ENCODE data around the gene MRC2. TPM values are rescaled to one million over a fixed set of nuclear protein-coding genes. Genes with fewer than 3 reads are reported as not detected.
"Not testable (repeated sequence)": the region's sequence is repeated elsewhere in the genome, so short reads cannot be mapped to it uniquely, and the experiment has no call there.

Gene MRC2
- total RNA-seq, 1 donor from 2014 or later = 127 TPM

DNA sequence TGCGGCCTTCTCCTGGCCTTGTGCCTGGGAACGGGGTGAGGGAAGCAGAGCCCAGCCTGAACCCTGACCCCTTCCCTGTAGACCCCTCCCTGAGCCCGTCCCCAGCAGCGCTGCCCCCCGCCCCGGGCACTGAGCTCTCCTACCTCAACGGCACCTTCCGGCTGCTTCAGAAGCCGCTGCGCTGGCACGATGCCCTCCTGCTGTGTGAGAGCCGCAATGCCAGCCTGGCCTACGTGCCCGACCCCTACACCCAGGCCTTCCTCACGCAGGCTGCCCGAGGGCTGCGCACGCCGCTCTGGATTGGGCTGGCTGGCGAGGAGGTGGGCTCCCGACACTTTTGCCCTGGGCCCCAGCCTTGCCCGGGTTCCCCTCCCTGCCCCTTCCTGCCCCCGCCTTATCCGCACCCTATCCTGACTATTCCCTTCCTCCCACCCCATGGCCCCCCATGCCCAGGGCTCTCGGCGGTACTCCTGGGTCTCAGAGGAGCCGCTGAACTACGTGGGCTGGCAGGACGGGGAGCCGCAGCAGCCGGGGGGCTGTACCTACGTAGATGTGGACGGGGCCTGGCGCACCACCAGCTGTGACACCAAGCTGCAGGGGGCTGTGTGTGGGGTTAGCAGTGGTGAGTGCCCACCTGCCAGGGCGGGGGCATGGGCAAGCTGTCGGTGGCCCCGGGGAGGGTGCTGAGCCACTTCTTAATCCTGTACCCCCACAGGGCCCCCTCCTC, 62.1 kb downstream of the MRC2 start:
- DNase-seq = no peak

DNA sequence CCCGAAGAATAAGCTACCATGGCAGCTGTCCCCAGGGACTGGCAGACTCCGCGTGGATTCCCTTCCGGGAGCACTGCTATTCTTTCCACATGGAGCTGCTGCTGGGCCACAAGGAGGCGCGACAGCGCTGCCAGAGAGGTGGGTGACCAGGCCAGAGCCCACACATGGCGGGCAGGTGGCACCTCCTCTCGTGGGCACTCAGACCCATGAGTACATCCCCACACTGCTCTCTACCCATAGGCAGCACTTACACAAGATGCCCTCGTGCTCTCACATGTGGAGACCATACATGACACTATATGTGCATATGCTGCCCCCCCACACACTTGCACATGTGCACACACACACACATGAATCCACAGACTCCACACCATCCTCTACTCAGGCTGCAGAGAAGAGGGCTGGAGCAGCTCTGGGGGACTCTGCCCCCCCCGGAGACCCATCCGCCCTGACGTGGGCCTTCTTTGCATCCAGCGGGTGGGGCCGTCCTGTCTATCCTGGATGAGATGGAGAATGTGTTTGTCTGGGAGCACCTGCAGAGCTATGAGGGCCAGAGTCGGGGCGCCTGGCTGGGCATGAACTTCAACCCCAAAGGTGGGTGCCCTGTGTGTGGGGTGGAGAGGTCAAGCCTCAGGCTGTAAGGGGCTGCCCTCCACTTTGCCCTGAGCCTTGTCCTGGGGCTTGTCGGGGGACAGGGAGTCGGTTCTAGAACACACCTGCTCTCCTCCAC, 62.9 kb downstream of the MRC2 start:
- intact Hi-C loops (cut with DNase I) = no loop called here
- H3K27ac ChIP-seq = no peak overlapping the region

More for the DNA sequence above, 62.1 kb downstream of the MRC2 start:
- intact Hi-C loops (cut with DNase I) = no loop called here
- Histone ChIP-seq H3K4me1 (no peaks in the 10 kb centered on the region), H3K27ac (no peak overlapping the region), H3K9me3 (no peaks in the 10 kb centered on the region), H3K4me3 (no peak overlapping the region), H3K27me3 (no peaks in the 10 kb centered on the region), H3K36me3 (peaks cover 6% of the 10 kb centered on the region)
- ATAC-seq = no peak
- TF ChIP-seq, protein P1, sequence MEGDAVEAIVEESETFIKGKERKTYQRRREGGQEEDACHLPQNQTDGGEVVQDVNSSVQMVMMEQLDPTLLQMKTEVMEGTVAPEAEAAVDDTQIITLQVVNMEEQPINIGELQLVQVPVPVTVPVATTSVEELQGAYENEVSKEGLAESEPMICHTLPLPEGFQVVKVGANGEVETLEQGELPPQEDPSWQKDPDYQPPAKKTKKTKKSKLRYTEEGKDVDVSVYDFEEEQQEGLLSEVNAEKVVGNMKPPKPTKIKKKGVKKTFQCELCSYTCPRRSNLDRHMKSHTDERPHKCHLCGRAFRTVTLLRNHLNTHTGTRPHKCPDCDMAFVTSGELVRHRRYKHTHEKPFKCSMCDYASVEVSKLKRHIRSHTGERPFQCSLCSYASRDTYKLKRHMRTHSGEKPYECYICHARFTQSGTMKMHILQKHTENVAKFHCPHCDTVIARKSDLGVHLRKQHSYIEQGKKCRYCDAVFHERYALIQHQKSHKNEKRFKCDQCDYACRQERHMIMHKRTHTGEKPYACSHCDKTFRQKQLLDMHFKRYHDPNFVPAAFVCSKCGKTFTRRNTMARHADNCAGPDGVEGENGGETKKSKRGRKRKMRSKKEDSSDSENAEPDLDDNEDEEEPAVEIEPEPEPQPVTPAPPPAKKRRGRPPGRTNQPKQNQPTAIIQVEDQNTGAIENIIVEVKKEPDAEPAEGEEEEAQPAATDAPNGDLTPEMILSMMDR (IDR thresholded peaks at IDR 0.05) = no peak

DNA sequence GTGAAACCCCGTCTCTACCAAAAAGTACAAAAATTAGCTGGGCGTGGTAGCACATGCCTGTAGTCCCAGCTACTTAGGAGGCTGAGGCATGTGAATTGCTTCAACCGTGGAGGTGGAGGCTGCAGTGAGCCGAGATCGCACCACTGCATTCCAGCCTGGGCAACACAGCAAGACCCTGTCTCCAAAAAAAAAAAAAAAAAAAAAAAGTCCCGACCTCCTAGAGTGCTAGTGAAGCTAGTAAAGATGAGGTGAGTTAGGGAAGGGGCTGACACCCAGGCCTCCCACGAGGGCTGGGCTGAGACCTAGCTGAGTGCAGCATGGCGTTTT, 64.1 kb downstream of the MRC2 start:
- H3K27ac ChIP-seq; H3K27me3 ChIP-seq; H3K9me3 ChIP-seq; H3K4me1 ChIP-seq; DNase-seq; intact Hi-C loops (cut with DNase I); H3K4me3 ChIP-seq; ATAC-seq; H3K36me3 ChIP-seq: not testable (repeated sequence)

More for the DNA sequence above, 62.9 kb downstream of the MRC2 start:
- no peaks in the 10 kb centered on the region for H3K9me3 ChIP-seq
- TF ChIP-seq, protein P1 (IDR thresholded peaks at IDR 0.05) = no peak
- peaks cover 3% of the 10 kb centered on the region for H3K4me1 ChIP-seq
- peaks cover 6% of the 10 kb centered on the region for H3K36me3 ChIP-seq
- H3K27me3 ChIP-seq = no peaks in the 10 kb centered on the region
- ATAC-seq (no peak), DNase-seq (no peak)
- H3K4me3 ChIP-seq = no peak overlapping the region

DNA sequence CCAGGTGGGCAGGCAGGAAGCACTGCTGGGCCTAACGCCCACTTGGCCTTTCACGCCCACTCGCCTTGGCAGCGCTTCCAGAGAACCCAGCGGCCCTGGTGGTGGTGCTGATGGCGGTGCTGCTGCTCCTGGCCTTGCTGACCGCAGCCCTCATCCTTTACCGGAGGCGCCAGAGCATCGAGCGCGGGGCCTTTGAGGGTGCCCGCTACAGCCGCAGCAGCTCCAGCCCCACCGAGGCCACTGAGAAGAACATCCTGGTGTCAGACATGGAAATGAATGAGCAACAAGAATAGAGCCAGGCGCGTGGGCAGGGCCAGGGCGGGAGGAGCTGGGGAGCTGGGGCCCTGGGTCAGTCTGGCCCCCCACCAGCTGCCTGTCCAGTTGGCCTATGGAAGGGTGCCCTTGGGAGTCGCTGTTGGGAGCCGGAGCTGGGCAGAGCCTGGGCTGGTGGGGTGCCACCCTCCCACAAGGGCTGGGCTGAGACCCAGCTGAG, 64.7 kb downstream of the MRC2 start:
- H3K4me3 ChIP-seq = no peak overlapping the region
- intact Hi-C loops (cut with DNase I) = no loop called here
- H3K4me1 ChIP-seq = peaks cover 3% of the 10 kb centered on the region
- DNase-seq (no peak), ATAC-seq (no peak)
- peaks cover 6% of the 10 kb centered on the region for H3K36me3 ChIP-seq
- H3K27ac ChIP-seq = no peak overlapping the region
- no peaks in the 10 kb centered on the region for H3K9me3 ChIP-seq
- no peaks in the 10 kb centered on the region for H3K27me3 ChIP-seq
- TF ChIP-seq, protein P1 (IDR thresholded peaks at IDR 0.05) = no peak

DNA sequence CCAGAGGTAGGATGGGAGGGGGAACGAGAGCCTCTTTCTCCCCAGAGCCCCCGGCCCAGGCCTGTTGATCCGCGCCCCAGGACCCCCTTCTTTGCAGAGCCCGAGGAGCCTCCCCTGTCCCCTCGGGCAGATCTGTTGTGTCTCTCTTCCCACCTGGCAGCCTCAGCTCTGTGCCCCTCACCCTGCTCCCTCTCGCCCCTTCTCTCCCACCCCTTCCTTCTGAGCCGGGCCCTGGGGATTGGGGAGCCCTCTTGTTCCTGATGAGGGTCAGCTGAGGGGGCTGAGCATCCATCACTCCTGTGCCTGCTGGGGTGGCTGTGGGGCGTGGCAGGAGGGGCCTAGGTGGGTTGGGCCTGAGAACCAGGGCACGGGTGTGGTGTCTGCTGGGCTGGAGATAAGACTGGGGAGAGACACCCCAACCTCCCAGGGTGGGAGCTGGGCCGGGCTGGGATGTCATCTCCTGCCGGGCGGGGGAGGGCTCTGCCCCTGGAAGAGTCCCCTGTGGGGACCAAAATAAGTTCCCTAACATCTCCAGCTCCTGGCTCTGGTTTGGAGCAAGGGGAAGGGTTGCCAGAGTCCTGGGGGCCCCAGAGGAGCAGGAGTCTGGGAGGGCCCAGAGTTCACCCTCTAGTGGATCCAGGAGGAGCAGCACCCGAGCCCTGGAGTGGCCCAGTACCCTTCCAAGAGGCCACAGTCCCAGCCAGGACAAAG, 65.4 kb downstream of the MRC2 start:
- H3K9me3 ChIP-seq = no peaks in the 10 kb centered on the region
- DNase-seq (no peak), ATAC-seq (peak; percentile 39)
- intact Hi-C loops (cut with DNase I) = no loop called here
- TF ChIP-seq, protein P1 (IDR thresholded peaks at IDR 0.05) = peak; percentile 35
- no peaks in the 10 kb centered on the region for H3K27me3 ChIP-seq
- peaks cover 3% of the 10 kb centered on the region for H3K4me1 ChIP-seq
- no peak overlapping the region for H3K4me3 ChIP-seq
- peaks cover 6% of the 10 kb centered on the region for H3K36me3 ChIP-seq
- H3K27ac ChIP-seq = no peak overlapping the region

All from upper lobe of right lung (tissue), 1 donor.